HEK293 (cell line): ENCODE data around the gene UGT1A9.

Experiments used
- CTCF ChIA-PET: fragments of 350-600 bp; formaldehyde crosslinking; extraction: SDS; loops from one replicate; lab custom pipeline; 2021; ENCODE audit warnings: antibody characterized with exemption; lab: Yijun Ruan, JAX
- POLR2A ChIA-PET: fragments of 300-600 bp; formaldehyde crosslinking; extraction: SDS; loops from one replicate; lab custom pipeline; 2020; ENCODE audit warnings: antibody characterized with exemption, inconsistent platforms; lab: Yijun Ruan, JAX
- H3K27ac ChIP-seq: fragments of 200-500 bp; sonication (Bioruptor generic); 2 replicates; pipeline ENCODE4 v1.5.1; 2014; ENCODE audit warnings: low read depth, low read length, control low read depth, inconsistent platforms; ENCODE audit errors: extremely low read depth
- H3K36me3 ChIP-seq, 2 experiments: fragments of 200-500 bp in 1 of 2; sonication (Bioruptor generic) in 1 of 2; 1 replicate in 1 of 2; 2 replicates in 1 of 2; pipeline ENCODE4 v1.5.1; 2014 to 2017; ENCODE audit warnings: inconsistent platforms in 2 of 2, low read length in 2 of 2; ENCODE audit not compliant: control insufficient read depth in 2 of 2, insufficient read depth in 1 of 2
- H3K4me1 ChIP-seq: fragments of 200-500 bp; sonication (Bioruptor generic); 2 replicates; pipeline ENCODE4 v1.5.1; 2014; ENCODE audit warnings: mild to moderate bottlenecking, low read length, inconsistent platforms; ENCODE audit not compliant: control insufficient read depth, insufficient read depth
- H3K4me3 ChIP-seq: 2 replicates; pipeline ENCODE4 v1.5.1; 2011; ENCODE audit warnings: low read depth, mild to moderate bottlenecking, control low read depth, low read length, moderate library complexity
- H3K9me3 ChIP-seq: fragments of 200-500 bp; sonication (Bioruptor generic); 2 replicates; pipeline ENCODE4 v1.5.1; 2014; ENCODE audit warnings: low read depth, low read length, inconsistent platforms; ENCODE audit not compliant: control insufficient read depth, insufficient read depth
- CTCF ChIP-seq: fragments of 450-650 bp; formaldehyde crosslinking; IDR thresholded peaks from 2 replicates; pipeline ENCODE4 v1.5.1; 2016; ENCODE audit warnings: missing biosample characterization, missing genetic modification characterization
- EGR2 ChIP-seq: fragments of 450-650 bp; formaldehyde crosslinking; IDR thresholded peaks from 2 replicates; pipeline ENCODE4 v1.5.1; 2016; ENCODE audit warnings: low read depth, missing biosample characterization, missing genetic modification characterization
- GLI2 ChIP-seq: fragments of 450-650 bp; formaldehyde crosslinking; IDR thresholded peaks from 2 replicates; pipeline ENCODE4; 2017; ENCODE audit warnings: missing biosample characterization, missing genetic modification characterization, low read depth, borderline replicate concordance
- KLF1 ChIP-seq: fragments of 450-650 bp; formaldehyde crosslinking; IDR thresholded peaks from 2 replicates; pipeline ENCODE4 v1.5.1; 2016; ENCODE audit warnings: missing biosample characterization, missing genetic modification characterization
- KLF7 ChIP-seq: fragments of 450-650 bp; formaldehyde crosslinking; IDR thresholded peaks from 2 replicates; pipeline ENCODE4 v1.5.1; 2016; ENCODE audit warnings: missing biosample characterization, missing genetic modification characterization, borderline replicate concordance
- PBX3 ChIP-seq: sonication (generic); formaldehyde crosslinking; IDR thresholded peaks from 2 replicates; pipeline ENCODE4 v1.8.1; 2022; ENCODE audit warnings: mild to moderate bottlenecking, moderate library complexity, missing genetic modification reagents
- ZFP37 ChIP-seq: fragments of 450-650 bp; formaldehyde crosslinking; IDR thresholded peaks from 2 replicates; pipeline ENCODE4 v1.5.1; 2016; ENCODE audit warnings: missing biosample characterization, missing genetic modification characterization
- ZNF10 ChIP-seq: fragments of 450-650 bp; formaldehyde crosslinking; IDR thresholded peaks from 2 replicates; pipeline ENCODE4 v1.5.1; 2017; ENCODE audit warnings: missing biosample characterization, missing genetic modification characterization
- ZNF132 ChIP-seq: fragments of 450-650 bp; formaldehyde crosslinking; IDR thresholded peaks from 2 replicates; pipeline ENCODE4 v1.5.1; 2017; ENCODE audit warnings: missing biosample characterization, missing genetic modification characterization, borderline replicate concordance
- ZNF148 ChIP-seq: fragments of 450-650 bp; formaldehyde crosslinking; IDR thresholded peaks from 2 replicates; pipeline ENCODE4 v1.5.0; 2017; ENCODE audit warnings: missing biosample characterization, missing genetic modification characterization, borderline replicate concordance
- ZNF155 ChIP-seq: fragments of 450-650 bp; formaldehyde crosslinking; IDR thresholded peaks from 2 replicates; pipeline ENCODE4 v1.5.1; 2016; ENCODE audit warnings: missing biosample characterization, missing genetic modification characterization
- ZNF157 ChIP-seq: fragments of 450-650 bp; formaldehyde crosslinking; IDR thresholded peaks from 2 replicates; pipeline ENCODE4 v1.5.1; 2016; ENCODE audit warnings: missing biosample characterization, missing genetic modification characterization
- ZNF175 ChIP-seq: fragments of 450-650 bp; formaldehyde crosslinking; IDR thresholded peaks from 2 replicates; pipeline ENCODE4 v1.5.1; 2016; ENCODE audit warnings: missing biosample characterization, missing genetic modification characterization
- ZNF266 ChIP-seq: fragments of 450-650 bp; formaldehyde crosslinking; IDR thresholded peaks from 2 replicates; pipeline ENCODE4 v1.5.1; 2016; ENCODE audit warnings: missing biosample characterization, missing genetic modification characterization, low read depth
- ZNF280C ChIP-seq: fragments of 450-650 bp; formaldehyde crosslinking; IDR thresholded peaks from 2 replicates; pipeline ENCODE4 v1.5.1; 2016; ENCODE audit warnings: missing biosample characterization, missing genetic modification characterization
- ZNF311 ChIP-seq: fragments of 450-650 bp; formaldehyde crosslinking; IDR thresholded peaks from 2 replicates; pipeline ENCODE4 v1.5.1; 2017; ENCODE audit warnings: missing biosample characterization, missing genetic modification characterization, borderline replicate concordance
- ZNF366 ChIP-seq: fragments of 450-650 bp; formaldehyde crosslinking; conservative IDR thresholded peaks from 2 replicates; pipeline ENCODE4 v1.5.1; 2016; ENCODE audit warnings: missing biosample characterization, missing genetic modification characterization
- ZNF426 ChIP-seq: fragments of 450-650 bp; formaldehyde crosslinking; IDR thresholded peaks from 2 replicates; pipeline ENCODE4 v1.5.1; 2017; ENCODE audit warnings: missing biosample characterization, missing genetic modification characterization, mild to moderate bottlenecking, inconsistent platforms, moderate library complexity
- ZNF600 ChIP-seq: fragments of 450-650 bp; formaldehyde crosslinking; IDR thresholded peaks from 2 replicates; pipeline ENCODE4 v1.5.1; 2016; ENCODE audit warnings: missing biosample characterization, missing genetic modification characterization
- ZNF792 ChIP-seq: fragments of 450-650 bp; formaldehyde crosslinking; IDR thresholded peaks from 2 replicates; pipeline ENCODE4 v1.5.1; 2016; ENCODE audit warnings: missing biosample characterization, missing genetic modification characterization
- ZNF843 ChIP-seq: fragments of 450-650 bp; formaldehyde crosslinking; IDR thresholded peaks from 2 replicates; pipeline ENCODE4 v1.5.1; 2016; ENCODE audit warnings: missing biosample characterization, missing genetic modification characterization
- ZSCAN5A ChIP-seq: fragments of 450-650 bp; formaldehyde crosslinking; IDR thresholded peaks from 2 replicates; pipeline ENCODE4 v1.5.1; 2016; ENCODE audit warnings: missing biosample characterization, missing genetic modification characterization

Gene UGT1A9

GRCh38 chr2:233705911-233706506, 34.3 kb downstream of the UGT1A9 start:
- TF ChIP-seq ZNF148: no peak
- TF ChIP-seq KLF7 (tag by site-specific recombination): no peak
- TF ChIP-seq ZFP37: no peak
- TF ChIP-seq ZNF266: no peak
- no peak for TF ChIP-seq ZNF132 (tag by site-specific recombination)
- no peak for TF ChIP-seq ZNF10 (tag by site-specific recombination)
- no peak for TF ChIP-seq ZNF175 (tag by site-specific recombination)
- TF ChIP-seq ZNF843 (tag by site-specific recombination): no peak
- TF ChIP-seq PBX3 (CRISPR knock-in tag): no peak
- no peak for TF ChIP-seq ZNF600 (tag by site-specific recombination)
- TF ChIP-seq KLF1 (tag by site-specific recombination): no peak
- Histone ChIP-seq H3K27ac (no peak overlapping the region), H3K9me3 (no peaks in the 10 kb centered on the region), H3K4me1 (no peaks in the 10 kb centered on the region), H3K36me3 (no peaks in the 10 kb centered on the region), H3K4me3 (no peak overlapping the region)
- CTCF ChIA-PET: no interaction called here
- POLR2A ChIA-PET: no interaction called here

- no peaks in the 10 kb centered on the region for H3K4me1 ChIP-seq
- no peaks in the 10 kb centered on the region for H3K9me3 ChIP-seq
- CTCF ChIA-PET: interaction anchor here (0.6 to 0.7 kb wide), 2 partner anchors 231 to 432 kb away, joined by 3 to 4 read pairs; no protein-coding TSS in a partner anchor
- no peak overlapping the region for H3K4me3 ChIP-seq
- no peak overlapping the region for H3K27ac ChIP-seq
- TF ChIP-seq ZSCAN5A (tag by site-specific recombination) (no peak), ZNF366 (no peak), ZNF311 (no peak), ZNF280C (tag by site-specific recombination) (no peak), ZNF426 (no peak), ZNF155 (tag by site-specific recombination) (no peak), GLI2 (tag by site-specific recombination) (no peak), EGR2 (tag by site-specific recombination) (no peak), ZNF157 (tag by site-specific recombination) (no peak), CTCF (tag by site-specific recombination) (no peak), ZNF792 (tag by site-specific recombination) (no peak)
- TF ChIP-seq, all 188 proteins: peak for 0
- H3K36me3 ChIP-seq: no peaks in the 10 kb centered on the region
- POLR2A ChIA-PET: no interaction called here
Observed at GRCh38 chr2:233706720-233707119, 35.0 kb downstream of the UGT1A9 start.
